GM19463 (cell line): ENCODE data around the gene NIT2.
"Not testable (repeated sequence)": the region's sequence is repeated elsewhere in the genome, so short reads cannot be mapped to it uniquely, and the experiment has no call there.

Source experiments
- ATAC-seq: cut with Tn5 transposase; IDR thresholded peaks from one replicate; pipeline ENCODE4 v1.9.1; 2021; ENCODE audit warnings: mild to moderate bottlenecking, moderate library complexity; ENCODE audit not compliant: unreplicated experiment

NIT2 gene, protein sequence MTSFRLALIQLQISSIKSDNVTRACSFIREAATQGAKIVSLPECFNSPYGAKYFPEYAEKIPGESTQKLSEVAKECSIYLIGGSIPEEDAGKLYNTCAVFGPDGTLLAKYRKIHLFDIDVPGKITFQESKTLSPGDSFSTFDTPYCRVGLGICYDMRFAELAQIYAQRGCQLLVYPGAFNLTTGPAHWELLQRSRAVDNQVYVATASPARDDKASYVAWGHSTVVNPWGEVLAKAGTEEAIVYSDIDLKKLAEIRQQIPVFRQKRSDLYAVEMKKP

DNA sequence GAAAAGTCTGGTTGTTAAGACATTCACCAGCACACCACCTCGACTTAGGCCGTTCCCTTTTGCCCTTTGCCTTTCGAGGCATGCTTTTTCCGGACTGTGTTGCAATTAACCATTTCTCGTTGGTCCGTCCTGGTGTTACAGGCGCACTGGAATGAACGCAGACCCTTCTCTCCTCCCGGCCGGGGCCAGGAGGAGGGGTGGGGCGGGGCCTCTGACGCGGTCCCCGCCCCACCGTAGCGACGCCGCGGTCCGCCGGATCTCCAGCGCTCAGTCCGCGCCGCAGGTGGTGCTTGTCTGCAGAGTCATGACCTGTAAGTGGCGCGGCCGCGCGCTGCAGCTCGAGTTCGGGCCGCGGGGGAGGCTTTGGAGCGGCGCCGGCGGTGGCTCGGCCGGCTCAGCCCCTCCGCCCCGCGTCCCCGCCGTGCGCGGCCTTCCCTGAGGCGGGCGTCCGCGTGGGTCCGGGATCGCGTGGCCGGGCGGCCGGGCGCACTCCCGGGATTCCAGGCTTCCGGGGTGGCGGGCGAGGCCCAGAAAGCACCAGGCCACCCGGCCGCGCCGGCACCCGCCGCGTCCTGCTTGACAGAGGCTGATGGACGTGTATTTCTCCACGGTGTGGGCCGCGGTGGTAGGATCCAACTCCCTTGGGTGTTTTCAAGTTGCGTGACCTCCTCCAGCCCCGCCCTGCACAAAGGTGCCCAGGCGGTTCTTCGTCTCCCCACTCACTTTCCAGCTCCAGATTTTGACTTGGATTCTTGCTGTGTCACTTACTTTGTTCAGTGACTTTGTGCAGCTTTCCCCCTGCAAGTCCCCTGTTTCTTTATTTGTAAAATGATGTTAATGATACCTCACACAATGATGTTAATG, at the start of gene NIT2:
NIT2 (plus strand) TSS at position 270 of the 864 bp plus-strand sequence; CDS start at position 305, 35 bp downstream.
- peak; percentile 98 for ATAC-seq

DNA sequence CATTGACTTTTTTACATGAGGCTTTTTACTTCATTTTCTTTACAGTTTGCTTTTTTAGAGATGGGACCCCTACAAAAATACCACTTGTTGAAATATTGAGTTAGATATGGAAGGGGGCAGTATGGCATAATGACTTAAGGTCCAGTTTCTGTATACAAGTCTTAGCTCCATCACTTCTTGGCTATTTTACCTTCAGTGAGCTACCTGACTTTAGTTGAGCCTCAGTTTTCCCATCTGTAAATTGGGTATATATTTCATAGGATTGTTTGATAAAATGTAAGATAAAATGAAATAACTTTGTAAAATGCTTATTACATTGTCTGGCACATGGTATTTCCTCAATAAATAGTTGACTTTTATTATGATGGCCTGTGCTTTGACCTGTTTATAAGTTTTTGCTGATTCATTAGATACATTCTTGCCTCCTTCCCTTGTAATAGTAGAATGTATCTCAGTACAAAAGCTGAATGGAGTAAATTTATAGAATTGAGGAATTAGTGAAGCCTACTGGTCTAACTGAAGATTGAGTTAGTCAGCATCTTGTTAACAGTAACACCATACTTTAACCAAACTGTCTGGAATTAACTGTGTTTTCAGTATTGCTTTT, 46.2 kb upstream of the NIT2 start:
- ATAC-seq: no peak

DNA sequence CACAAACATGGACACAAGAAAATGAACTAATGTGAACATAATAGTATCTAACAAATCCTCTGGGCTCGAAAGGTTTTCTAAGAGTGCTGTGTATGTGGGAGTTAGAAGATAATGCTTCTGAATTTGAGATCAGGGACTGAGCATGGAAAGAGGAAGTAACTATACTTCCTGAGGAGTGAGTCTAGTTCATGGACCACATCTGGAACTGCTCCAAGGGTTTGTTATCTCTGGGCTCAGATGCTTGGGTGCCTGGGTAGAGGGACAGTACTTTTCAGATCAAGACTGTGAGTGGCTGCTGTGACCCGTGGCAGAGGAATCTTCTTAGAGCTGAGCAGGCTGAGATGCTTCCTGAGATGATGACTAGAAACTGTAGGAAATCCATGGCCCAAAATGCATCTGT, 45.2 kb upstream of the NIT2 start:
- no peak for ATAC-seq

GRCh38 chr3:100295089-100295488, 39.5 kb upstream of the NIT2 start:
- ATAC-seq: no peak

- no peak for ATAC-seq
Measured at GRCh38 chr3:100297784-100298183, 36.8 kb upstream of the NIT2 start.

GRCh38 chr3:100299016-100299415, 35.5 kb upstream of the NIT2 start:
- no peak for ATAC-seq

DNA sequence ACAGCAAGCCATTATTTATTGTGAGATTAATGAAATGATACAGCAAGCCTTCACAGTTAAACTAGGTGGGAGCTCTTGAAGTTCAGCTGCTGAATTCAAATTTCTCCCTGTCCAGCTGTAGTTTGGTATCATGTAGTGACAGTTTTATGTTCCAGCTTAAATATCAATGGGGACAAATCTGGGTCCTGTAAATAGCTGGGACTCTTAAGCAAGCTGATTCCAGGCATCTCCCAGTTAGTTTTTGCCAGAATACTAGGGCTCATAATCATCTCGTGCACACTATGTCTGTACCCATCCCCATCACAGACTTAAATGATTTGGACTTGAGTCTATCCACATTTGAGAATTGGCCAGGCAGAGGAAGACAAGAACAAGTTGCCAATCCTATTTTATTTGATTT, 27.9 kb upstream of the NIT2 start:
- no peak for ATAC-seq

DNA sequence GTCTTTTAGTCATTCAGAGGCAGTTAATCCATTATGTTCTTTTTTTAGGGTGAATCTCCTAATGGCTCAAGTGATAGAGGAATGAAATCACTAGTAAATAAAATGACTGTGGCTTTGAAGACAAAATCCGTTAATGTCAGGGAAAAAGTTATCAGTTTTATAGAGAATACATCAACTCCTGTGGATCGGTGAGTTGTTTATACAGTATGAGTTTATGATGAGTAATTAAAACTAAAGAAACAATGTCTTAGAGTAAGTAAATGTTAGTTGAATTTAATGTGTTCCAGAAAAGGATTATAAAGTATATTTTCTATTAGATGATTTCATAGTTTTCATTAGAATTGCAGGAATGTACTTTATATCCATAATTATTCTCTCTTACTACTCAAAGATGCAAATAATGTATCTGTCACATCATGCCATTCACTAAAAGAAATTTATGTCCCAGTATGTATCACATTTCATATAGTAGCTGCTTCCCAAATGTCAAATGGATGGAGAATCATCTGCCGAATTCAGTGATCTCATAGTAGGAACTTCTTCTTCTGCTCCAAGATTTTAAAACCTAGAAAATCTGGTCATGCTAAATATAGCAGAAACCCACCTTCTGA, 24.1 kb upstream of the NIT2 start:
- ATAC-seq: no peak

- ATAC-seq: no peak
Measured at GRCh38 chr3:100311011-100311410, 23.5 kb upstream of the NIT2 start.

GRCh38 chr3:100316641-100317069, 17.9 kb upstream of the NIT2 start:
- ATAC-seq: no peak

- ATAC-seq: peak; percentile 55
Measured at GRCh38 chr3:100317912-100318311, 16.6 kb upstream of the NIT2 start.

DNA sequence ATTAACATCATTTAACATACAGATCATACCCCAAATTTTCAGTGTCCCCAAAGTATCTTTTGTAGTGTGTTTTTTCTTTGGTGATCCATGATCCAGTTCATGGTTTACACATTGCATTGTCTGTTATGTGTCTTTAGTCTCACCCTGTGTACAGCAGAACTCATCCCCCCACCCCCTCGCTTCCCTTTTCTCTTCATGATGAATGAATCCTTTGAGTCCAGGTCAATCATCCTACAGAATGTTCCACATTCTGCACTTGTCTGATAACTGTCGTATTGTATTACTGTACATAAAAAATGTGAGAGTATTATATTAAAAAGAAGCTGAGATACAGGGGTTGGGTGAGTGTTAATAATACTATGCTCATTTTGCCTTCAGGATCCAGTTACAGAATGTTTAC, 14.6 kb upstream of the NIT2 start:
- ATAC-seq: no peak

GRCh38 chr3:100324044-100324443, 10.5 kb upstream of the NIT2 start:
- no peak for ATAC-seq

DNA sequence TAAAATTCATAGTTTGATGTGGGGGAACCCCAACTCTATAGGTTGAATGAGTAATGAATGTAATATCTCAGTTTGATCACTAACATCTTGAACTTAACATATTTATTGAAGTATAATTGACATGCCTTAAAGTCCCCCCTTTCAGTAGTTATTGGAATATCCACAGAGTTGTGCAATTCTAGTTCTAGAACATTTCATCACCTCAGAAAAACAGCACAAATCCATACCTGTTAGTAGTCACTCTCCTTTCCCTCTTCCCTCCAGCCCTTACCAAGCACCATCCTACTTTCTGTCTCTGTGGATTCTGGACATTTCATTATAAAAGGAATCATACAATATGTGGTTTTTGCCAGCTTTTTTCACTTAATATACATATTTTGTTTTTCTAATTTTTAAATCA, 8.7 kb upstream of the NIT2 start:
- ATAC-seq: no peak

DNA sequence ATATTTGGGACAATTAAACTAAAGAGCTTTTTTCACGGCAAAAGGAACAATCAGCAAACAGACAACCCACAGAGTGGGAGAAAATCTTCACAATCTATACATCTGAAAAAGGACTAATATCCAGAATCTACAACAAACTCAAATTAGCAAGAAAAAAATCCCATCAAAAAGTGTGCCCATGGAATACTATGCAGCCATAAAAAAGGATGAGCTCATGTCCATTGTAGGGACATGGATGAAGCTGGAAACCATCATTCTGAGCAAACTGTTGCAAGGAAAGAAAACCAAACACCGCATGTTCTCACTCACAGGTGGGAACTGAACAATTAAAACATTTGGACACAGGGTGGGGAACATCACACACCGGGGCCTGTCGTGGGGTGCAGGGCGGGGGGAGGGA, 7.2 kb upstream of the NIT2 start:
- not testable (repeated sequence) for ATAC-seq

DNA sequence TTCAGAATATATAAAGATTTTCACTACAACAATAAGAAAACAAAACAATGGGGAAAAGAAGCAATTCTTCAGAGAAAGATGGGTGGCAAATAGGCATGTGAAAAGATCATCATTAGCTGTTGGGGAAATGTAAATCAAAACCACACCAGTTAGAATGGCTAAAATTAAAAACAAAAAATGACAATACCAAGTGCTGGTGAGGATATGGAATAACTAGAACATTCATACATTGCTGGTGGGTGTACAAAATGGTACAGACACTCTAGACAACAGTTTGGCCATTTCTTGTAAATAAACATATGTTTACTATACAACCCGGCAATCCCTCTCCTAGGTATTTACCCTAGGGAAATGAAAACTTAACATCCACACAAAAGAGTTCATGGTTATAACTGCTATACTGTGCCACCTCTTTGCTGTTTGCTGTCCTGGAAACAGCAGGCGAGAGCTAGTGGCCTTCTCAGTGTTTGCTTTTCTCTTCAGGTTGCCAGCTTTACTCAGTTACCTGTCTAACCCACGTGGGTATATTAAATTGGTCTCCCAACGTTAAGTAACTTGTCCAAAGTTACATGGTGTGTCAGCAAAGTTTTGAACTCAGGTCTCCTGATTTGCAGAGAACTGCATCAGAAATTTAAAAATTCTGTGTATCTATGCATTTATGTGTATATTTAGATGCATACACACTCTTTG, 4.6 kb upstream of the NIT2 start:
- no peak for ATAC-seq

DNA sequence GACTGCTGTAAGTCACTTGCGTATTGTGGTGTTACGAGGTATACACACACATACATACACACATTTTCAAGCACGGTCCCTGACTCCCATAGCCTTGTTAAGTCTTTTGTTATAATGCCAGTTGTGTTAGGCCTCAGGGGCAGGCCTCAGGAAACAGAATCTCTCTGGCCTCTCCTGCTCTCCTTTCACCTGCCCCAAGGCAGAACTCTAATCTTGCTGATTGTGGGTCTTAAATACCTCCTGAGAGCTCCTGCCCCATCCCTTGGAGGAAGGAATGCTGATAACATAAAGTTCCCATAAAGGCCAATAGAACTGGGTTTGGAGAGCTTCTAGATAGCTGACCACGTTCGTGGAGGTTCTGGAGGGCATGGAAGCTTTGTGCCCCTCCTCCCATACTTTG, 3.9 kb upstream of the NIT2 start:
- no peak for ATAC-seq

GRCh38 chr3:100331660-100332059, 2.9 kb upstream of the NIT2 start:
- ATAC-seq: no peak

DNA sequence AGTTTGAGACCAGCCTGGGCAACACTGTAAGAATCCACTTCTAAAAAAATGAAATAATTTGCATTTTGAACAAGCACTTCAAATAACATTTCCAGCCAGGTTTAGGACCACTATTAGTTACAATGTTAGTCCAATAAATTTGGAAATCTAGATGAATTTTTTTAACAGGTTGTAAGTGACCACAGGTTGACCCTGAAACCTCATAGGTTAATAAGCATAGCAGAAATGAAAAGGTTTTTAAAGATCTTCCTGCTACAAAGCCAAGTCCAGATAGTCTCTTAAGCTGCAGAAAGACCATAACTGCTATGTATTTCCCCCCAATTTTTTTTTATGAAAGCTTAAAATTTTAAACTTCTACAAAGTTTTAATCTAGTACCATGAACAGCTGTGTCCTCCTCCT, 1.5 kb upstream of the NIT2 start:
- no peak for ATAC-seq

DNA sequence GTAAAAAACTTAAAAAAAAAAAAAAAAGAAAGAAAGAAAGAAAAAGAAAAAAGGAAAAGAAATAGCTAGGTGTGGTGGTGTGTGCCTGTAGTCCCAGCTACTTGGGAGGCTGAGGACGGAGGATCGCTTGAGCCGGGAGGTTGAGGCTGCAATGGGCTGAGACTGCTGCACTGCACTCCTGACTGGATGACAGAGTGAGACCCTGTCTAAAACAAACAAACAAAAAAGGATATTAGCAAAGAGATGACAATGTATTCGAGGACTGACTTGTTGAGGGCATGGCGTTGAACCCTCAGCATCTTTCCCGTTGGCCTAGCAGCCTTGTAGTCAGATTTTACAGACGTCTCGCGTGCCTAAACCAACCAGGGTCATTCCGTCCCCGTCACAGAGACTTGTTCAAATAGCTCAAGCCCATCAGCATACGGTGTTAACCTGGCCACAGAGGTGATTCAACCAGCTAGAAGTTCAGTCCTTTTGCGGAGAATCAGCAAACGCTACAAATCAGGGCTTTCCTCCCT, 528 bp upstream of the NIT2 start:
- peak; percentile 17 for ATAC-seq

GRCh38 chr3:100335434-100335833, 877 bp downstream of the NIT2 start:
- peak; percentile 49 for ATAC-seq
